NCI-H1092 (cell line): ENCODE data around the gene FN1.

ENCODE experiments used
- DNase-seq: peaks from one replicate; lab custom pipeline; 2025; lab: John Stamatoyannopoulos, UW

The FN1 gene

DNA sequence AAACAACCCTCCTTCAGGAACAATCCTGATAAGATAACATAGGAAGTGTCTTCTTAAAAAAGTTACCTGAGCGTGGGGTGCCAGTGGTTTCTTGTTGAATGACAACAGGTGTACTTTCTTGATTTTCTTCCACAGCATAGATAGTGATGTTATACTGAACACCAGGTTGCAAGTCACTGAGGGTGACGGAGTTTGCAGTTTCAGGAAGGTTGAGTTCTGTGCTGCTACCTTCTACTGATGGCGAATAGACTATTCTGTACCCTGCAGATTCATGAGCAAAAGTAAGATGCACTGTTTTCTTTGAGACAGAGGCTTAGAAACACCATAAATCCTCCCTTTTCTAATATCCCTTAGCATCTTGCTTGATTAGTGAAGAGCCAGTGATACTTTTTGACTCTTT lies 28.8 kb downstream of the FN1 start:
- no peak for DNase-seq

DNA sequence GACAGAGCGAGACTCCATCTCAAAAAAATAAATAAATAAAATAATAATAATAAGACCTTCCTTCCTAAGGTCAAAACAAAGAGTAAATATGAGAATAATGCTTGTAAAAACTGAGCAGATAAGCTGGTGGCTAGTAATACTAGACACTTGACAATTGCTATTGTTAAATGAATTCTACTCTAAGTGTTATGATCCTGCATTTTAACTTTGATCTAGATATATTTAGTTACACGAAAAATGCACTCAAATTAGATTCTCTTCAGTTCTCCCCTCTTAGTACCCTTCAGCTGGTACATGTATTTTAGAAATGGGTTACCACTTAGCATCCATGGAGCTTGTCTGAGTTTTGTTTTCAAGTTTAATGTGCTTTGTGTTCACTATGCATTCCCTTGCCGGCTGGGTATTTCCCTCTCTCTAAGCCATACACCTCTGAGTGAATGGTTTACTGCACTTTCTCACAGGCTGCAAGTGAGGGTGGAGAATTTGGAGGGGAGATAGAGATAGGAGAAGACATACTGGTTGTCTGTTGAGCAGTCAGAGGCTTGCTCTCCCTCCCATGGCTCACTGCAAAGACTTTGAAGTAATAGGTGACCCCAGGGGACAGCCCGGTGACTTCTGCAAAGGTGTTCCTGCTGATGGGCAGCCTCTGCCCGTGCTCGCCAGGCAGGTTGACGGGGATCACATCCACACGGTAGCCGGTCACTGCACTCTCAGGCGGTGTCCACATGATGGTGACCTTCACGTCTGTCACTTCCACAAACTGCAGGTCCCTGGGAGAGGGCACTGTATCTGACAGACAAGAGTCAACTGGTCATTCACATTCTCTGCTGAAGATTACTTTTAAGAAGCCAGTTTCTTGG lies 29.9 kb downstream of the FN1 start:
- DNase-seq, result no peak

DNA sequence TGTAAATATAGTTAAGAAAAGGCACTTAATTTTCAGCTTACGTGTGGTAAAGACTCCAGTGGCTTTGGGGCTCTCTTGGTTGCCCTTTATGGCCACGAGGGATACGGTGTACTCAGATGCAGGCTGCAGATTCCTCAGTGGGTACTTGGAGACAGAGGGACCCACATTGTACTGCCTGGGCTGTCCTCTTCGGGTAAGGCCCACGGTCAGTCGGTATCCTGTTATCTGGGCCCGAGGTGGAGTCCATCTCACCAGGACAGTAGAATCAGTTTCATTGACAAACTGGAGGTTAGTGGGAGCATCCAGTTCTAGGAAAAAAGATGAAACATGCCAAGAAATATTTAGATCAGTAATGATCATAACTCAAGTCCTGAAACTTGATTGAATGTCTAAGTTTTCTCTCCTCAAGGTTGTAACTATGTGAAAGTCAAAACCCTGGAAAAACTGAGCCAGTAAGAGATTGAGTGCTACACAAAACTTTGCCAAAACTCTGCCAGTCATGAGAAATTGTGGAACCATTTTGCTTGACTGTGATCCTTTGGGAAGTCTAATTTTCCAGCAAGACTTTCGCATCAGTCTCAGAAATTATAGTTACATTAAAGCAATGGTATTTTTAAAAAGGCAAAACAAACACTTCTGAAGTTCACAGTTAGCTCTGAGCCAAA lies 31.4 kb downstream of the FN1 start:
- DNase-seq, result no peak

DNA sequence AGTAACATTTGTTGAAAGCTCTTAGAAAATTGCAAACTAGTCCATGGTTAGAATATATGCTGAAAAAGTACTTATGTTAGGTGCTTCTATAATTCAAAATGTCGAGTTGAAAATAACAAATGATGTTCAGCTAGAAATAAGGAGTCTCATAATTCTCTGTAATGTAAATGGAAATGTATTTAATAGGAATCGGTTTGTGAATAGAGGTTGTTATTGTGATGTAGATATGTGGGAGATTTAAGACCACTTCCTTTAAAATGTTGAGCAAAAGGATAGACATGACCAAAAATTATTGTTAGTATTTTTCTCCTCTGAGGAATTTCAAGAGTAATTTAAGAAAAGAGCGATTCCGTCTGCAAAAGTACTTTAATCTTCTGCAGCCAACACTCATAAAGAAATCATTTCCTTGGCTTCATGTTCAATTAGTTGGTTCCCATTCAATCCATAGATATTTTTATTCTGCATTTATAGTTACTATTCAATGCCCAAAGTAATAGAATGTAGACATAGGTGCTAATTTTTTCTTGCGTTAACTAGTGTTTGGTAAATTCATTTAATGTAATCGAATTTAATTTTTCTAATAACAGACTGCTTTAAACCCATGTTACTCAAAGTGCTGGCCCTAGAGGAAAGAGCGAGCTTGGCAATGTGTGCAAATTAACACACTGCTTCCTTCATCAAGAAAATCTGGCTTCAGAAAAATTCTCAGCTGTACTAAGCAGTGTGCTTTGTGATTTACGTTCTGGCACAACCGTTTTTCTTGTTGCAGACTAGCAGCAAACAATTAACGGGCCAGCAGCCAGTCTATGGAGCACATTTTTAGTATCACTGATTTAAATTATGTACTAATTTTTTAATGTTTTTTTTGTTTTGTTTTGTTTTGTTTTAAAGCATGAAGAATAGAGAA lies 32.2 kb downstream of the FN1 start:
- no peak for DNase-seq

DNA sequence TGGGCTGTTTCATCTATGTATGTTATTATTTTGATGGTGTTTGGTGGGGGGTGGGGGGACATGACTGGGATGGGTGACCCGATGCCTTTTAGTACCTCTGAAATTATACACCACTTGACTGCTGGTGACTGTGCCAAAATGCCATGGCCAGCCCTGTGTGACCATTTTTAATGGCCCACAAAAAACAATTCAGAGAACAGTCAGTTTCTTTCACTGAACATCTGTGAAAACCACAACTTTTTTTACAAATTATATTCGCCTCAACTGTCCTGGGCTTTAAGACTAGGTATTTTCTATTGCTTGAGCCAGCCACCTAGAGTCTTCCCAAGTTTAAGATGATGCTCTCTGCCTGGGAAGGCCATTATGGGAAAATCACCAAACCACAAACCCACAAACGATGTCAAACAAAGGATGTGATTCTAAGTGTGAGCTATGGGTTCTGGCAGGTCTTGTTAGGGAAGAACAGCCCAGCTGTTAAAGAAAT lies 33.9 kb downstream of the FN1 start:
- DNase-seq, result no peak

DNA sequence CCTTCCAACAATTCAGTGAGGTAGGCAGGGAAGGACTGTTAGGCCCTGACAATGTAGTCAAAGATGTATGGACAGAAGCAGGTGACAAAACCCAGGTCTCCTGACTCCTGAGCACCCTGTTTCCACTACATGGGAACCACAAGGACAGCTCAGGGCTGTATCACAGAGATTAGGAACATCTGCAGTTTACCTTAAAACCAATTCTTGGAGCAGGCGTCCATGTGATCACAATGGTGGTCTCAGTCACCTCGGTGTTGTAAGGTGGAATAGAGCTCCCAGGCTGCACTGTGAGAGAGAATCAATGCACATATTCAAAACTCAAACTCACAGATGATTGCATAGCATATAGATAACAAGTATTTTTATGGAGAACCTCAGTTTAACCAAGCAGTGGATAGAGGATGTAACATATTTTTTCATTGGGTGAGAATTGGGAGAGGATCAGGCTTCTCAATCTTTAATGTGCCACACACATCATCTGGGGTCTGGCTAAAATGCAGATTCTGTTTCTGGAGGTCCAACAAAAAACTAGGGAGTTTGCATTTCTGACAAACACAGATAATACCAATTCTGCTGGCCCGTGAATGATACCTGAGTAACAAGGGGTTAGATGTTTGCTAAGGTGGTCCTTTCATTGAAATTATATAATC lies 36.7 kb downstream of the FN1 start:
- DNase-seq, result no peak

DNA sequence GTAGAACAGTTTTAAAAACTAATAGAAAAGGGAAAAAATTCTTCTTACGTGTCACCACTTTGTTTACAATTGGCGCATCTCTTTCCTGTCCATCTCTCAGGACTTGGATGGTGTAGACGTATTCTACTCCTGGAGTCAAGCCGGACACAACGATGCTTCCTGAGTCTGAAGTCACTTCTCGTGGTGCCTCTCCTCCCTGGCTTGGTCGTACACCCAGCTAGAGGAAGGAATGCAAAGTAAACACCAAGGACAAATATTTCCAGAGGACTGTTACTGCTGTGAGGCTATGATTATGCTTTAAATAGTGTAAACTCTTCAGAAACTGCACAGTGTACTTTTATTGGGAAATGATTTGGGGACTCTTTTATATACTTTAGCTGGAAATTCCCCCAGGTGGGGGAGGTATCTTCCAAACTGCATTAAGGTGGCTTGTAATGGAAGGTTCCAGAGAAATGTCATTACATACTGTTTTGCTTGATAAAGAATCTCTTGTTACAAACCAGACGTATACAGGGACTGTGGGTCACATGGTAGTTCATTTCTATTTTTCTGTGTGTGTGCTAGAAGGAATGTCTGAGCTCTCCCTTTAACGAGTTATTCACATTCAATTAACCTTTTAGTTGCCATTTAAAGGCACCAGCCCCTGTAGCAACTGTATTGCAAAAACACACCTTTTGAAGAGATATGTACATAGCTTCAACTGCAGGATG lies 38.1 kb downstream of the FN1 start:
- DNase-seq, result no peak

DNA sequence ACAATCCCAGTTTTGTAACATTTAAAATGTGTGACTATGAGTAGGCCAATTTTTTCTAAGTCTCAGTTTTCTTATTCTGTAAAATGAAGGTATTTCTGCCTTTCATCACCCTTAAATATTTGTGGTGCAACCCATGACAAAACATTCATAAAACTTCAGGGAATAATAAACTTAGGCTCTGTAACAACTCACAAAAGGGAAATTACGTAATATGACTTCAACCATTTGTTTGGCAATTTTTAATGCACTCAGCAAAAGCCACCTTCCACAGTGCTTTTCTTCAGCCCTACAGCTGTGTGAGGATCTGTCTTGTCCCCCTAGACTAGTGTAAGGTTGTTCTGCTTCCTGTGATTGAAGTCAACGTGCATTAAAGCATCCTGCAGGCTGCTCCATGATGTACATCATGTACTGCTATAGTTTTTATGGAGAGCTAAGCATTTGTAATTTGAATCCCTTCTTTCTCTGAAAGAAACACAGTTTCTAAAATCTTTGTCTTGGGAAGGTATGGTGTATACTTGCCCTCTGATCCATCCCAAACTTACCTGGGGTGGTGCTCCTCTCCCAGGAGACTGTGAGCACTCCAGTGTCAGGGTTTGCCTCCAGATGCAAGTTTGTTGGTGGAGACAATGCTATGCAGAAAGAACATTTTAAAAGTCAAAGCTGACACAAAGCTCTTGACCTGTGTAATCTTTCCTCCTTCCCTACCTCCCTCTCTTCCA lies 39.1 kb downstream of the FN1 start:
- DNase-seq, result no peak

DNA sequence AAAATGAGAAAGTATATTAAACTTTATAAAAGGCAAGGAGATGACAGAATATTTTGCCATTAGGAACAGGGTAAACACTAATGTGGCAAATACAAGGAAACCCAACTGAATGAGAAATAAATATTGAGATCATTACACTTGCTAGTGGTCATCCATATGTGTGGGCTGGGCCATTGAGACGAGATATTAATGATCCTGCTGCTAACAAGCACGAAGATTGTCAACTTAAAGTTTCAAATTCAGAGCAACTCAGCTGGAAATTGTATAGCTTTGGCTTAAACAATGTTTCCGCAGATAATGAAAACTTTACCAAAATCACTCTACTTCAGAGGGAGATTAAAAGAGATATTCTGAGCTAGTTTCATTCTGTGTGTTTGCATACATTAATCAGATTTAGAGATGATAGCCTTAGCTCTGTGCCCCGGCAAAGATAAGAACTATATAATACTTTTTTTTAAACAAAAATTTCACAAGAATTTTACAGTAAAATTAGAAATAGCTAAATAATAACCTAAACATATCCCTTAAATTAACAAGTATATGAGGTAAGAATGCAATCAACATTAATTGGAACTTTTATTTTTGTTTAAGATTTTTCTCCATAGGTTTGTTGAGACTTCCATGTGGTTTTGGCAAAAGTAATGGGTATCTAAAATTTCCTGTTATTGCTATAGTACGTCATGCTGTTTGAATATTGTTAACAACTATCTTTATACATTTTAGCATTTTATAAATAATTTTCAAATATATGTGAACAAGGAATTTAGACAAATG lies 40.0 kb downstream of the FN1 start:
- no peak for DNase-seq

DNA sequence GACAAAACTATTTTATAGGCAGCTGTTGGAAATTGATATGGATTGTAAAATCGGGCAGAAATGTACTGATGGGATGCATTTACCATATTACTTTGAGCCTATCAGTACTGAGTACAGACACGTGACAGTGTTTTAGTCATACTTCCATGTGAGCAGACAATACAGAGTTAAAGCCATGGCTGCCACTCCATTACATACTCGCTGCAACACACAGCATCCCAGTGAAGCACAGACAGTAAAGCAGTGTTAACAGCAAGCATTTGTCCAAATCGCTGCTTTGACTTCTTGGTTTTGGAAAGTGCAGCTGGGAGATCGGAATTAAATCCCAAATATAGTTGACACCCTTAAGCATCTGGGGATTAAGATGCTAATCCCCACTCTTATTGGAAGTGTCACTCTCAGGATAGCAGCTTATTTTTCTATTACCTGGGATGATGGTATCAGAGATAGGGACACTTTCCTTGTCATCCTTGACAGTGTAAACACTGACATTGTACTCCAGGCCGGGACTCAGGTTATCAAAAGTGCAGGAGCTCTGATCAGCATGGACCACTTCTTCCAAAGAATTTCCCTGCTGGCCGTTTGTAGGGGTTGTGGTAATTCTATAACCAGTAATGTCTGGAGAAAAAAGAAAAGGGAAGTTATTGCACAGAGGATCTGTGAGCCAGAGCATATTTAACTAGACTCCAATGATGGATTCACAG lies 41.6 kb downstream of the FN1 start:
- no peak for DNase-seq

DNA sequence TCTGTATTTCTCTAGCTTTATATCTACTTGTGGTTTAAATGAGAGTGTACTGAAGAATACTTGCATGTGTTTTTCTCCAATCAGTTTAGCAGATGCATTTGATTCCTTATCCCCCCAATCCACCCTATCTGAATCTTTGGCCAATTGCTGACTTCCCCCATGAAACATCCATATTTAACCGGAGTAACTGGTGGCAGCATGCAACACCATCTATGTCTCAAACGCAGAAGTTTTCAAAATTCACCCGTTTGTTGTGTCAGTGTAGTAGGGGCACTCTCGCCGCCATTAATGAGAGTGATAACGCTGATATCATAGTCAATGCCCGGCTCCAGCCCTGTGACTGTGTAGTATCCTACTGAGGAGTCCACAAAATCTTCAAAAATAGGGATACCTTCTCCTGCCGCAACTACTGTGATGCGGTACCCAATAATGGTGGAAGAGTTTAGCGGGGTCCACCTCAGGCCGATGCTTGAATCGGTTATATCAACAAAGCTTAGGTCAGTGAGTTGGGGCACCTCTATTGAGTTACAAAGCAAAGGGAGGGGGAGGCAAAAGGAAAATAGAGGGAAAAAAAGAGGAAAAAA lies 43.1 kb downstream of the FN1 start:
- no peak for DNase-seq

DNA sequence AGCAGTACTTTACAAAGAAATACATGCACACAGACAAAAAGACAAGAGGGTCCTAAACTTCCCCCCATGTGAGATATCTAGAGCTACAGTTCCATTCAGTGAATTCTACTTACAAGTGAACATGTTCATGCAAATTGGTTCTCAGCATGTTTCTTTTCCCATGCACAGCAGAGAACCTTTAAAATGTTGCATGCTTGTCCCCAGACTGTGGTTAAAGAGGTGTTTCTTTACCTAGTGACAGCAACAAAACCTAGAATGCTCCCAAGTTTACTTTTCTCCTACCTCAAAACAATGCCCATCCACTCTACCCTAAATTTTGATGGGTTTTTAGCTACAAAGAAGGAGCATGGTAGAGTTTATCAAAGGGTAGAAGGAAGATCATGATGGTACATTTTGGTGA lies 43.7 kb downstream of the FN1 start:
- DNase-seq, result no peak

DNA sequence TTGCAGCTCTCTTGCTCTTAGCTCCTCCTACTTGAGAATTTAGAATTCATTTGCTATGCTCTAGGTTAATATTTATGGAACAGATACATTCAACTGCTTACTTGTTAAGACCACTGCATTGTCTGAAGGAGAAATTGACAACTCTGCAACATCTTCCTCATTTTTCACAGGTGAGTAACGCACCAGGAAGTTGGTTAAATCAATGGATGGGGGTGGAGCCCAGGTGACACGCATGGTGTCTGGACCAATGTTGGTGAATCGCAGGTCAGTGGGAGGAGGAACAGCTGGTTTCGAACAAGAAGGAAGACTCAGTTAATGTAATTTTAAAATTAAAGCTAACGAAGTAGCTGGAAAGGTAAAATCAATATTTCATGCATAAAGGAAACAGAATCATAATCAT lies 44.3 kb downstream of the FN1 start:
- no peak for DNase-seq

DNA sequence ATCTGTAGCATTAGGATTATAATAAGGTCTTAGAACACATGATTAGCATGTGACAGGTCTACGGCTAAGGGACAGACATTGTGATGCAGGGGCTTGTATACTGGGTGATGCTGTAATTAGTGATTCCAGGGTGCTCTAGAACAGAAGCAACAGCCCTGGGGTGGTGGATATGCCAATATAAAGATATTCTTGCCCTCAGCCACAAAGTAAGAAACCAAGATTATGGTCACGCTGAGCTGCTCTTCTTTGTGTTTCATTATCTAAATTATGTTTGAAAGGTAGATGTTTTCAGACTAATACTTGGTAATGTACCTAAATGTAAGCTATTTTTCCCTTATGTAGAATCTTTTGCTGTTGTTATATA lies 45.3 kb downstream of the FN1 start:
- no peak for DNase-seq

DNA sequence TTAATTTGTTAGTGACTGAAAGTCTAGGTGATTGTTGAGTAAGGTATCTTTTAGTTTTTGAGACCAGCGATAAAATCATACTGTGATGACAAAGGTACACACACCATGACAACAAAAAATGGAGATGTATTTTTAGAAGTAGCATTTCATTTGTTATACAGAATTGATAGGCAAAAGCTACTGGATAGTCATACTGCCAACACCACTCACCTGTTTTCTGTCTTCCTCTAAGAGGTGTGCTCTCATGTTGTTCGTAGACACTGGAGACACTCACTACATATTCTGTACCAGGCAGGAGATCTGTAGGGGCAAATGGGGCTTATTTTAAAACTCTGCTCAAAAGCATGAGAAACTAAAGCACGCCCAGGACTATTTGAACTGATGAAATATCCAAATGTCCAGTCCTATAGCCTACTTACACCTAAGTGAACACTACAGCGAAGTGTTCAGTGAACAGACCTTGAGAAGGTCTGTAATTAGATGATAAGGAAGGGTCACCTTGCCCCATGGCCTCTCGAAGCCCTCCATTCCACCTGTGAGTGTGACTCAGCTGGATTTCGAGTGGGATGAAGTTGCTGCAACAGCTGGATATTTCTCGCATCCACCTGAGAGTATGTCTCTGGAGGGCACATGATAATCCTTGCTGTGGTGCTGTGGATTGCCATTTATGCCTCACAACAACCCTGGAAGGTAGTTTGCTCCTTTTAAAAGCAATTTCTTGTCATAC lies 47.7 kb downstream of the FN1 start:
- no peak for DNase-seq

DNA sequence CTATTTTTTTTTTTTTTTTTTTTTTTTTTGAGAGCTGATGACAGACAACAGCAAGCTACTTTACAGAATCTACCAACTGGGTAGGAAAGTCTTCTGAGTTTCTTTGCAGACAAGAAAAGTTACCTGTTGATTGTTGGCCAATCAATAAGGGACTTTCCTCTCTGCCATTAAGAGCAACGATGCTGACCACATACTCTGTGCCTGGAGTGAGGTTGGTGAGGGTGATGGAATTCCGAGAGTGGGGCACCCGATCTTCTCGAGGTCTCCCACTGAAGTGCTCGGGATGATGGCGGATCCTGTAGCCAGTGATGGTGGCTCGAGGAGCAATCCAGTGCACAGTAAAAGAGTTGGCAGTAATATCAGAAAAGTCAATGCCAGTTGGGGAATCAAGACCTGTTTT lies 49.3 kb downstream of the FN1 start:
- no peak for DNase-seq

DNA sequence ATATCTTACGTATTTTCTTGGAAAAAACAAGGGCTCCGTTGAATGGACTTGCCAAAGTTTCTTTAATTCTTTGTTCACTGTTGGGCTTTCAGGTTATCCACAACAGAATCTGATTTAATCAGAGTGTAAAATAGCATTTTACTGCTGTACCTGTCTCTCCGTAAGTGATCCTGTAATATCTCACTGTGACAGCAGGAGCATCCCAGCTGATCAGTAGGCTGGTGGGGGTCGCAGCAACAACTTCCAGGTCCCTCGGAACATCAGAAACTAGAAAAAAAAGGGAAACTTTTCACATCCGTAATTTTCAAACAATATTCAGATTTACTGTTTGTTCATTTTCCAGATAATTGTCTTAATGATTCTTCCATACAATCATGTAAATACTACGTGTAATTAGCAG lies 51.2 kb downstream of the FN1 start:
- no peak for DNase-seq

DNA sequence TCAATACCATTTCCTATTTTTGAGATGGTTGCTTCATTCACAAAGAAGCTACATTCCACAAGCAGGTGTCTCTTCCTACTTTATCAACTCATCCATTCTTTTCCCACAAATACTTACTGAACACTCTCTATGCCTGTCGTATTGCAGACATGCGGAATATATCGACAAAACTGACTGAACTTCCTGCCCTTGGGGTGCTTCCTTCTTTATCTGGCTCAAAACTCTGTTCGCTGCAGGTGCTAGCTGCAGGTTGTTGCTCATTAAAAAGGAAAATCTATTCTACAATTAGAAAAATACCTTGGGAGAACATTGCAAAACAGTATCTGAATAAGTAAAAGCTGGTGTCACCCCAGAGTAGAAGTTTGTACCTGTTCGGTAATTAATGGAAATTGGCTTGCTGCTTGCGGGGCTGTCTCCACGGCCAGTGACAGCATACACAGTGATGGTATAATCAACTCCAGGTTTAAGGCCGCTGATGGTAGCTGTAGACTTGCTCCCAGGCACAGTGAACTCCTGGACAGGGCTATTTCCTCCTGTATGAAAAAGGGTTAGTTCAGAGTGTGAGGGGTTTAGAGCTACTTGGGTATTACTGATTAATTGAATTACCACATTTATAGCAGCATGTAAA lies 52.1 kb downstream of the FN1 start:
- DNase-seq, result no peak
